ENCODE results near the gene UBE2Q1. TPM values are rescaled to one million over a fixed set of nuclear protein-coding genes. Genes with fewer than 3 reads are reported as not detected.
A peak's percentile ranks its signal among the peaks of the same experiment; 100 is the strongest.

Gene UBE2Q1
- 96.7 TPM for polyA plus RNA-seq (2013, experiment 1 of 2; ENCODE audit: insufficient read length)
- polyA plus RNA-seq (2013, experiment 2 of 2; ENCODE audit: insufficient read length), result 97.8 TPM

GRCh38 chr1:154557939-154558719, at the start of gene UBE2Q1:
Gene UBE2Q1 (minus strand): TSS chr1:154558662. CDS start chr1:154558553, 109 bp downstream.
- DNase-seq, result no peak

DNA sequence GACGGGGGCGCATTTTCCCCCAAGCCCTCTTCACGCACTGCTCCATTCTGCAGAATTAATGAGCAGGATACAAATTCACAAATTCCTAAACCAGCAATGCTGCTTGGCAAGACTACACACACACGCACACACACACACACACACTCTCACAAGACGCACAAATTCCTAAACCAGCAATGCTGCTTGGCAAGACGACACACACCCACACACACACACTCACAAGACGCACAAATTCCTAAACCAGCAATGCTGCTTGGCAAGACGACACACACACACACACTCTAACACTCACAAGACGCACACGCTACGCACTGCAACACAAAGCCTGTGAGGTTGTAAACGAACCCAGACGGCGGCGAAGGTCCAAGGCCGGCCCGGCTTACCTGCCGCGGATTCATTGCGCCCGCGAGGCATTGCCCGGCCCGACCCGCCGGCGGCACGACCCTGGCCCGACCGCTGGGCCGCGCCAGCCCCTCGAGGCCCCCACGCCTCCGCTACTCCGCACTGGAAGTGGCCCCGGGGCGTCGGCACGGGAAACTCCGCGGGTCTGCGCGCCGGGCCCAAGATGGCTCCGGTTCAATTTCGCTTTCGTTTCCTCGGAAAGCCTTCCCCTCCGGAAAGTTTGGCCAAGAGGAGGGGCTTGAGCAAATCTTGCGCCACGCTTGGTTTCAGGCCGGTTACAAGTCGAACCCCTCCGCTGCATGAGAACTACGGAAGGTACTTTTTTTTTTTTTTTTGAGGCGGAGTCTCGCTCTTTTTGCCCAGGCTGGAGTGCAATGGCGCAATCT, 49.3 kb upstream of the UBE2Q1 start, which contains the start of gene ADAR:
TSS of gene ADAR (minus strand) at position 578 of the 788 bp plus-strand sequence. CDS start at position 398, 180 bp downstream.
- DNase-seq, result peak; percentile 98

- peak; percentile 58 for DNase-seq
Observed at GRCh38 chr1:154607106-154607608, 48.7 kb upstream of the UBE2Q1 start.

GRCh38 chr1:154605534-154605933, 47.1 kb upstream of the UBE2Q1 start:
- no peak for DNase-seq

GRCh38 chr1:154603317-154603716, 44.9 kb upstream of the UBE2Q1 start:
- no peak for DNase-seq

DNA sequence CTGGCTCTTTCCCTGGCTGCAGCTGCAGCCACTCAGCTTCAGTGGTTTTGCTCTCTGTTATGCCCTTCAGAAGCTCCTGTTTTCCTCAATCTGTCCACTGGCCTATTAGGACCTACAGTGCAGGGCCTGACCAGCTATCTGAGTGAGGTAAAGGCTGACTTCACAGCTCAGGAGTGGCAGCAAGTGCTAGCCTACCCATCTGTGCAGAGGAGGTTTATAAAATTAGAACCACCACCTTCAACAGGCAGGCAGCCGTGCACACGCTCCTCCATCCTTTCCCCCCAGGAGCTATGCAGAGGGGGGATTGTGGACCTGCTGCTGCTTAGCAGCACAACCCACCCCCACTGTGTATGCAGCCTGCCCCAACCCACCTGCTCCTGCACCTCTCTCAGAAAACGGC, 41.2 kb upstream of the UBE2Q1 start:
- no peak for DNase-seq

- no peak for DNase-seq
Observed at GRCh38 chr1:154598871-154599635, 40.6 kb upstream of the UBE2Q1 start.

DNA sequence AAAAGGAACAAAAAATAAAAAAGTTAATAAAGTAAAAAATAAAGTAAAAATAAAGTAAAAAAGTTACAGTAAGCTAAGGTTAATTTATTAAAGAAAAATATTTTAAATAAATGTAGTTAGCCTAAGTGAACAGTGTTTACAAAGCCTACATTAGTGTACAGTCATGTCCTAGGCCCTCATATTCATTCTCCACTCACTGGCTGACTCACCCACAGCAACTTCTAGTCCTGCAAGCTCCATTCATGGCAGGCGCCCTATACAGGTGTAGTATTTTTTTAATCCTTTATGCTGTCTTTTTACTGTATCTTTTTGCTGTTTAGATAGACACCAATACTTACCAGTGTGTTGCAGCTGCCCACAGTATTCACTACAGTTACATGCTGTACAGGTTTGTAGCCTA, 37.2 kb upstream of the UBE2Q1 start:
- no peak for DNase-seq

DNA sequence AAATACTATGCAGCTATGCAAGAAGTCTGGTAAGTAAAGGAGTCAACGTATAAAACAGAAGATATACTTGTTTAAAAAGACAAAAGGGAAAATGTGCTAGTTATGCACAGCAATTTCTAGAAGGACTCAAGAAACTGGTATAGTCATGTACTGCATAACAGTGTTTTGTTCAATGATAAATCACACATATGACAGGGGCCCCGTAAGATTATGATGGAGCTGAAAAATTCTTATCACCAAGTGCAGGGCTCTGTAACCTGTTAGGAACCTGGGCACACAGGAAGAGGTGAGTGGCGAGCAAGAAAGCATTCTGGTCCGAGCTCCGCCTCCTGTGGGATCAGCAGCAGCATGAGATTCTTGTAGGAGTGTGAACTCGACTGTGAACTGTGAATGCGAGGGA, 36.3 kb upstream of the UBE2Q1 start:
- no peak for DNase-seq

GRCh38 chr1:154593390-154593789, 34.9 kb upstream of the UBE2Q1 start:
- DNase-seq, result no peak

DNA sequence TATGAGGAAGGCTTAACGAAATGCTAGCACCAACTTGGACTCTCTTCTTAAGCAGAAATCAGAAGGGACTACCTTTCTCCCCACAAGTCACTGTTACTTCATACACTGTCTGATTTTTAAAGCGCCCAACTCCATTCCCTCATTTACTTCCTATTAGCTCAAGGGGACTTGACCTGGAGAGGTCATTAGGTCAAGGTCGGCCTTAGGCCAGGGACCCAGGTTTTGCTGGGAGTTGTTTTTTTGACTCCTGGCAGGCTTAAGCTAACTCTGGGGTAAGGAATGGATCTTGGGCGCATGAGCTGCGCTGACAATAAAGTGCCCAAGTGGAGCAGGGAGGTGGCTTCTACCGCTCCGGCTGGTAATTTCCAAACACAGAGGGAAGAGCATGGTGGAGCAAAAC, 32.7 kb upstream of the UBE2Q1 start:
- no peak for DNase-seq

- DNase-seq, result no peak
Observed at GRCh38 chr1:154590756-154591155, 32.3 kb upstream of the UBE2Q1 start.

GRCh38 chr1:154589780-154590179, 31.3 kb upstream of the UBE2Q1 start:
- no peak for DNase-seq

DNA sequence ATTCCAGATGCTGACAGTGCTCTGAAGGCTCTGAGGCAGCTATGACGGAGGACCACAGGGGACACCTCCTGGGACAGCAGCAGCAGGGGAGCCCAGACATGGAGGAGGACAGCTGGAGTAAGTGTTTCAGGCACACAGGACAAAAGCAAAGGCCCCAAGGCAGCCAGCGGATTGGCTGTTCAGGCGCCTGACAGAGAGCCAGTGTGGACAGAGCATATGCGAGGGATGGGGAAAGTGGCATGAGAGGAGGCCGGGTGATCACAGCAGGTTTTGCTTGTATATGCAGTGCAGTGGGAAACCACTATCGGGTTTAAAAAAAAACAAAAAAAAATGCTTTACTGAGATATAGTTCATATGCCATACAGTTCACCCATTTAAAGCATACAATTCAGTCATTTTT, 28.2 kb upstream of the UBE2Q1 start:
- no peak for DNase-seq

DNA sequence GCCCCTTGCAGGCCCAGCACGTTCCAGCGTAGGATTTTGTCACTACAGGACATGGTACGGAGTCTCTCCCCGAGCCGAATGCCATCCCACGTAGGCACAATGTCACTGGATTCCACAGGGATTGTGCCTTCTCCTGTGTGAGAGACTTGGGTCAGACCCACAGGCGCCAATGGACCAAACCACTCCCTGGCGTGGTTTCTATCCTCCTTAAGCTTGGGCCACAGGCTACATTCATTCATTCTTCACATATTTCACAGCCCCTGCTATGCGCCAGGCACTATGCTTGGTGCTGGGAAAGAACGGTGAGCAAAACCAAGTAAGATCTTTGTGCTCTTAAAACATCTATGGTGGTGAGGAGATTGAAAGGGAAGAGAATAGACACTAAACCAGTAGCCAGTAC, 27.8 kb upstream of the UBE2Q1 start:
- DNase-seq, result no peak

DNA sequence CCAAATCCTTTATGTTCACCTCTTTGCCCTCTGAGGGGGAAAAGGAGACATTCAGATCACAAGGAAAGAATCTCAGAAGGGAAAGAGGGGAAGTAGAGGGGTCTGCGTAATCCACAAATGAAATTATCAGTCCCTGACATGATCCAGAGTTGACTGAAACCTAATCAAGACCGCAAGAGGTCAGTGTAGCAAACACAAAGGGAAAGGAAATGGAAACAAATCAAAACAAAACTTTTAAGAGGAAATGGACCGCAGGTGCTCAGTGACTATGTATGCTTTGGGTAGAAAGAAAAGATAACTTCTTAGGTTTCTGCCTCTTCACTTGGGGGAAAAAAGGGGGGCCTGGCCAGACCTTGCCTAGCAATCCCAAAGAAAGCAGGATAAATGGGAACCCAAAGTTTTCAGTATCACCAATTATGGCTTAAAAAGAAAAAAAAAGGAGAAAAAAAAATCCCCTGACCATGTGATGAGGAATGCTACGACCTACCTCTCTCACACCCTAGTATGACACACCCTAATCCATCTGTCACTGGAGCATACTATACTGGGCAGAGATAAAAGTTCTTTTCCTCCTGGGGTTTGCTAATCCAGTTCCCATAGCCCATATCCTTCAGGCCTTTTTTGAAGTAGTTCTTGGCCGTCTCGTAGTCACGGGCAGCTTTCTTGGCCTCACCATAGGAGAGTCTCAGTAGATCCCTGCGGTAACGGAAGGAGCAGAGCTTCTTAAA, 26.0 kb upstream of the UBE2Q1 start:
- no peak for DNase-seq

DNA sequence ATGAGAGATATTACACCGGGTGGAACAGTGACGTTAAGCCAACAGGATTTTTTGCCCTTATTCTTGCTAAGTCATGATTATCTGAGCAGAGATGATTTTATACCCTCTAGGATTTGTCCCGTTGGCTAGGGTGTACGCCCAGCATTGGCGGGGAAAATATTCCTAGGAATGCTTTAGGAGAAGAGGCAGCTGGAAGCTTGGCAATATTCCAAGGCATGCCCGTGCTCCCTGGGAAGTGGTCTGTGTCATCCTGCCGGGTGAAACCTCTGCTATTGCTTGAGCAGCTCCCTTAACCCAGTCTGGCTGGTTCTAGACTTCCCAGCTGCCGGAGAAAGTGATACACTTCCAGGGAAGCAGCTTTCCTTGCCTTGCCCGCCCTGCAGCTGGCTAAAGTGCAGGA, 25.3 kb upstream of the UBE2Q1 start:
- DNase-seq, result peak; percentile 57

GRCh38 chr1:154582885-154583284, 24.4 kb upstream of the UBE2Q1 start:
- DNase-seq, result no peak

- no peak for DNase-seq
Observed at GRCh38 chr1:154581766-154582165, 23.3 kb upstream of the UBE2Q1 start.

- no peak for DNase-seq
Observed at GRCh38 chr1:154579374-154579773, 20.9 kb upstream of the UBE2Q1 start.

DNA sequence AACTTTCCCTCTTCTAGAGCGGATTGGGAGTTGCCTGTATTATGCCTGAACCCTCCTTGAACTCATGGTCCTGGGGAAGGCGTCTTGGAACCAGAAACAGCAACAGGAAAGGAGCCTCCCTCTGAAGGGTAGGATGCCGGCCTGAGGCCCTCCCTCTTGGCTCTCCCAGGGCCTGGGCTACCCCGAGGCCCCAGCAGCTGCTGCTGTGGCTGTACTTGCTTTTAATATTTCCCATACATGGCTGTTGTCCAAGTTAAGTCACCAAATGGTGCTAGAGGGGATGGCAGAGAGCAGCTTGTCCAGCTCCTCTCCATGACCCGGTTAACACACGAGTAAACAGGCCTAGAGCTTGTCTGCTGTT, 19.6 kb upstream of the UBE2Q1 start:
- DNase-seq, result no peak
